ENCODE measurements around the gene EPB41L5. TPM values are rescaled to one million over a fixed set of nuclear protein-coding genes. Genes with fewer than 3 reads are reported as not detected.

The EPB41L5 gene
- total RNA-seq, 1 donor from 2014 or later = 14.9 TPM

DNA sequence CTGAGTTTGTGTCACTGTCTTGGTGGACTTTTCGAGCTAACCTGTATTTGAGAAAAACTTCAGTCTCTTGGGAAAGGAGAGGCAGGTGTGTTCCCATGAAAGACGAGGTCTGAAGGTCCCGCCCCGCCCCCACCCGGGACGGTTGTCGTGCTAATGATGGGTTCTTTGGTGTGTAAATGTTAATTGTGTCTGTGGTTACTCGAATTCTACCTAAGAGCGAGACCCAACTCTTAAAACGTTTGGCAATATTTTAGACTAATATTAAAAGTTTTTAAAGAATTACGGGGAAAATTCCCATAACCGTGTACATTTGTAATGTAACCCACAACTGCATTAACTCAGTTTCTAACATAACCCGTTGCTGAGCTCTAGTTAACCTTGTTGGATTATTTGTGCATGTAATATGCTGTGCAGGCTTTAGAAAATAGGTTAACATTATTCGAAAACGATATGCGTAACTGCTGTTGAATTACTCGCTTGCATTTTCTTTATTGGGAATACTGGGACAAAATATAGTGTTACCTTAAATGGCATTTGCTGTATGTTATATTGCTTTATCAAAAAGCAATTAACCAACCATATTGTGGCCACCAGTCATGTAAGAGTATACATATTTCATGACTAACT, 833 bp downstream of the EPB41L5 start:
- H3K36me3 Mint-ChIP-seq (ENCODE audit: unreplicated experiment) = no peaks in the 10 kb centered on the region
- H3K27me3 Mint-ChIP-seq (ENCODE audit: unreplicated experiment) = no peaks in the 10 kb centered on the region
- H3K4me3 Mint-ChIP-seq (ENCODE audit: unreplicated experiment) = peak overlapping the region; percentile 84
- H3K27ac Mint-ChIP-seq (ENCODE audit: unreplicated experiment) = peak overlapping the region; percentile 31
- no peaks in the 10 kb centered on the region for H3K9me3 Mint-ChIP-seq (ENCODE audit: unreplicated experiment)
- H3K4me1 Mint-ChIP-seq (ENCODE audit: unreplicated experiment) = peaks cover 21% of the 10 kb centered on the region
- DNase-seq (ENCODE audit: extremely low spot score, unreplicated experiment) = no peak
- TF ChIP-seq, protein P1, sequence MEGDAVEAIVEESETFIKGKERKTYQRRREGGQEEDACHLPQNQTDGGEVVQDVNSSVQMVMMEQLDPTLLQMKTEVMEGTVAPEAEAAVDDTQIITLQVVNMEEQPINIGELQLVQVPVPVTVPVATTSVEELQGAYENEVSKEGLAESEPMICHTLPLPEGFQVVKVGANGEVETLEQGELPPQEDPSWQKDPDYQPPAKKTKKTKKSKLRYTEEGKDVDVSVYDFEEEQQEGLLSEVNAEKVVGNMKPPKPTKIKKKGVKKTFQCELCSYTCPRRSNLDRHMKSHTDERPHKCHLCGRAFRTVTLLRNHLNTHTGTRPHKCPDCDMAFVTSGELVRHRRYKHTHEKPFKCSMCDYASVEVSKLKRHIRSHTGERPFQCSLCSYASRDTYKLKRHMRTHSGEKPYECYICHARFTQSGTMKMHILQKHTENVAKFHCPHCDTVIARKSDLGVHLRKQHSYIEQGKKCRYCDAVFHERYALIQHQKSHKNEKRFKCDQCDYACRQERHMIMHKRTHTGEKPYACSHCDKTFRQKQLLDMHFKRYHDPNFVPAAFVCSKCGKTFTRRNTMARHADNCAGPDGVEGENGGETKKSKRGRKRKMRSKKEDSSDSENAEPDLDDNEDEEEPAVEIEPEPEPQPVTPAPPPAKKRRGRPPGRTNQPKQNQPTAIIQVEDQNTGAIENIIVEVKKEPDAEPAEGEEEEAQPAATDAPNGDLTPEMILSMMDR (IDR thresholded peaks at IDR 0.05) = no peak

DNA sequence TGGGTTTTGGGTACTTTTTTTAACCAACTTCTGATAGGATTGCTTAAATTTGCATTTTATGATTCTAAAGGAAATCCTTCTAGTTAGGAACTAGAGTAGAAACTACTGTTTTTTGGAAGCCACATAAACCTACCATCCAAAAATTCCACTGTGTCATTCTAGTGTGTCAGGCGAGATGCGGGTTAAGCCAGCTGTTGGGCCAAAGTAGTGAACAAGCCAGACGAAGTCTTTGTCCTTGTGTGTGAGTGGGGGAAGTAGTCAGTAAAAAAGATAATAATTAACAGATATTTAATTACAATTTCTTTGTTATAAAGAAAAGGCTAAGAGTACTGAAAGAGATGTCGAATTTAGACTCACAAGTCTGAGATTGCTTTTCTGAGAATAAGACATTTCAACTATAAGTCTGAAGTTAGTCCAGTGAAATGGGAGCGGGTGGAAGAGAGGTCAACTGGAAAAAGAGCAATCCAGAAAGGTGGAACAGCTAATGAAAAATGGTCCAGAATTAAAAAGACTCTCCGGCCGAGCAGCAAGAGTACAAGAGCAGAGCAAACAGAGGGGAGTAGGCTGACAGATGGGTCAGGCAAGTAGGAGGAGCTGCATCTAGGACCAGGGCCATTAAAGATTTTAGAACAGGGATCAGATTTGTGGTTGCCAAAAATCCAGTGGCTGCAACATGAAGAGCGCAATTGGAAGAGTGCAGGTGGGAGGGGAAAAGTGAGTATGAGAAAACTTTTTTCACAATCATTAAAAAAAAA, 1.5 kb downstream of the EPB41L5 start:
- no peak for DNase-seq (ENCODE audit: extremely low spot score, unreplicated experiment)
- no peak overlapping the region for H3K27ac Mint-ChIP-seq (ENCODE audit: unreplicated experiment)

DNA sequence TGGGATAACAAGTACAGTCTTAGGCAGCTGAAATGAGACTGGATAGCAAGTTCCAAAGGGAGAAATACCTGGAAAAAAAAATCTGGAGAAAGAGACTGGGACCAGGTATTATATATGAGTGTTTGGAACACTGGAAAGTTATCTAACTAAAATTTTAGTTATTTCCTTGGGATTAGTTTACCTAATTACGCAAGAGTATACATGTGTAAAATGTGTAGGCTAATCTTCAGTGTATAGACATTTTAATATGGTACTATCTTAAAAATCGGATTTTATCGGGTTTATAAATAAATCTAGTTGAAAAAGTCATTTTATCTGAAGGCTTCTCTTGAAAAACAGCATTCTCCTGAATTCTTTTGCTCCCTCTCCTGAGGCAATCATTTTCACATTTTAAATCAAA, 3.9 kb downstream of the EPB41L5 start:
- Mint-ChIP-seq H3K4me3 (ENCODE audit: unreplicated experiment) (no peak overlapping the region), H3K27ac (ENCODE audit: unreplicated experiment) (no peak overlapping the region)
- TF ChIP-seq, protein P1 (IDR thresholded peaks at IDR 0.05) = no peak

More for the DNA sequence above, 1.5 kb downstream of the EPB41L5 start:
- Mint-ChIP-seq H3K27me3 (ENCODE audit: unreplicated experiment) (no peaks in the 10 kb centered on the region), H3K4me3 (ENCODE audit: unreplicated experiment) (peak overlapping the region; percentile 84), H3K9me3 (ENCODE audit: unreplicated experiment) (no peaks in the 10 kb centered on the region), H3K36me3 (ENCODE audit: unreplicated experiment) (no peaks in the 10 kb centered on the region), H3K4me1 (ENCODE audit: unreplicated experiment) (peaks cover 21% of the 10 kb centered on the region)
- TF ChIP-seq, protein P1 (IDR thresholded peaks at IDR 0.05) = no peak

DNA sequence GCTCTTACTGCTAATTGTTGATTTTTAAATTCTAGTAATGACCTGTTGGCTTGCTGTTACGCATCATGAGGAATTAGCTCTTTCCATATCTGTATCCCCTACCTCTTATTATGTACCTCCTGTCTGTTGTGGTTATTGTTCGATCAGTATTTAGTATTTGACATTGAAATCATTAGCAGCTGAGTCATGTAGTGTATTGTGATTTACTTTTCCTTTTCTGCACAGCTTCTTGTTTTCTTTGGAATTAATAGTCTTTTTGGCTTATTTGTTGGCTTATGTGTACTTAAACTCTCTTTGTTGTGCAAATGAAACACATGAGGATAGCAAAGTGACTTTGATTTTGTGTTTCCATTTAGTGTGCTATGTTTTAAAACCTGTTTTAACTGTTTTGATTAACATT, 4.3 kb downstream of the EPB41L5 start:
- Mint-ChIP-seq H3K27me3 (ENCODE audit: unreplicated experiment) (no peaks in the 10 kb centered on the region), H3K9me3 (ENCODE audit: unreplicated experiment) (no peaks in the 10 kb centered on the region)
- no peak for DNase-seq (ENCODE audit: extremely low spot score, unreplicated experiment)

More for the DNA sequence above, 3.9 kb downstream of the EPB41L5 start:
- no peaks in the 10 kb centered on the region for H3K27me3 Mint-ChIP-seq (ENCODE audit: unreplicated experiment)
- no peak for DNase-seq (ENCODE audit: extremely low spot score, unreplicated experiment)
- H3K4me1 Mint-ChIP-seq (ENCODE audit: unreplicated experiment) = peaks cover 21% of the 10 kb centered on the region
- H3K9me3 Mint-ChIP-seq (ENCODE audit: unreplicated experiment) = no peaks in the 10 kb centered on the region
- H3K36me3 Mint-ChIP-seq (ENCODE audit: unreplicated experiment) = no peaks in the 10 kb centered on the region

DNA sequence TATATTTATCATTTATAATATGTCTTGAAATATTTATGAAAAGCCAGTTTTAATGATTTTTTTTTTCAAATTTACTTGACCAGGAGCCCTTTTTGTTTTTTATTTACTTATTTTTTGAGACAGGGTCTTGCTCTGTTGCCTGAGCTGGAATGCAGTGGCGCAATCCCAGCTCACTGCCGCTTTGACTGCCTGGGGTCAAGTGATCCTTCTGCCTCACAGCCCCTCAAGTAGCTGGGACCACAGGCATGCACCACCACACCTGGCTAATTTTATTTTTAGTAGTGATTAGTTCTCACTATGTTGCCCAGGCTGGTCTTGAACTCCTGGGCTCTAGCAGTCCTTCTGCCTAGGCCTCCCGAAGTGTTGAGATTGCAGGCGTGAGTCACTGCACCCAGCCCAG, 5.7 kb downstream of the EPB41L5 start:
- no peak overlapping the region for H3K4me3 Mint-ChIP-seq (ENCODE audit: unreplicated experiment)
- no peaks in the 10 kb centered on the region for H3K27me3 Mint-ChIP-seq (ENCODE audit: unreplicated experiment)
- peaks cover 2% of the 10 kb centered on the region for H3K36me3 Mint-ChIP-seq (ENCODE audit: unreplicated experiment)
- H3K4me1 Mint-ChIP-seq (ENCODE audit: unreplicated experiment) = peaks cover 14% of the 10 kb centered on the region
- TF ChIP-seq, protein P1 (IDR thresholded peaks at IDR 0.05) = no peak
- H3K27ac Mint-ChIP-seq (ENCODE audit: unreplicated experiment) = no peak overlapping the region
- no peak for DNase-seq (ENCODE audit: extremely low spot score, unreplicated experiment)
- peaks cover 7% of the 10 kb centered on the region for H3K9me3 Mint-ChIP-seq (ENCODE audit: unreplicated experiment)

More for the DNA sequence above, 4.3 kb downstream of the EPB41L5 start:
- Mint-ChIP-seq H3K36me3 (ENCODE audit: unreplicated experiment) (no peaks in the 10 kb centered on the region), H3K4me3 (ENCODE audit: unreplicated experiment) (no peak overlapping the region), H3K27ac (ENCODE audit: unreplicated experiment) (no peak overlapping the region), H3K4me1 (ENCODE audit: unreplicated experiment) (peaks cover 19% of the 10 kb centered on the region)
- TF ChIP-seq, protein P1 (IDR thresholded peaks at IDR 0.05) = no peak
